Left kidney (tissue), 8 donors: ENCODE measurements around the gene MLLT1. TPM values are rescaled to one million over a fixed set of nuclear protein-coding genes. Genes with fewer than 3 reads are reported as not detected.
A peak's percentile ranks its signal among the peaks of the same experiment; 100 is the strongest.
"Not testable (repeated sequence)": the region's sequence is repeated elsewhere in the genome, so short reads cannot be mapped to it uniquely, and the experiment has no call there.

Source experiments
- DNase-seq: peaks from one replicate; pipeline ENCODE4 v3.0.0-alpha.2; 2013
- long read RNA-seq, 8 donors: transcript quantifications; one replicate each; lab custom pipeline, GENCODE V29; 2026
- polyA plus RNA-seq: library from polyadenylated mRNA; unstranded; fragments of 120-200 nt; gene quantifications from one replicate; pipeline ENCODE4 v1.2.1, GENCODE V29; 2013; ENCODE audit not compliant: insufficient read length

MLLT1 gene
- 67.6 TPM for polyA plus RNA-seq
- long read RNA-seq, donor 1, transcript MLLT1-202 (6 exons, 637 nt), result major isoform, 18 of 76 reads
- long read RNA-seq, donor 1, partial matches to known transcripts, result 58 of 76 reads
- long read RNA-seq, donor 1, other reads (novel, unspliced or antisense), result 0 of 76 reads
- long read RNA-seq, donor 2, transcript MLLT1-202 (6 exons, 637 nt), result major isoform, 12 of 23 reads
- long read RNA-seq, donor 2, partial matches to known transcripts, result 11 of 23 reads
- long read RNA-seq, donor 2, other reads (novel, unspliced or antisense), result 0 of 23 reads
- long read RNA-seq, donor 3, full-length matches to known transcripts, result 8 of 14 reads
- long read RNA-seq, donor 3, partial matches to known transcripts, result 6 of 14 reads
- long read RNA-seq, donor 3, other reads (novel, unspliced or antisense), result 0 of 14 reads
- long read RNA-seq, donor 4, result 0 reads
- long read RNA-seq, donor 5, full-length matches to known transcripts, result 19 of 24 reads
- long read RNA-seq, donor 5, partial matches to known transcripts, result 5 of 24 reads
- long read RNA-seq, donor 5, other reads (novel, unspliced or antisense), result 0 of 24 reads
- long read RNA-seq, donor 6, transcript MLLT1-202 (6 exons, 637 nt), result major isoform, 5 of 17 reads
- long read RNA-seq, donor 6, partial matches to known transcripts, result 12 of 17 reads
- long read RNA-seq, donor 6, other reads (novel, unspliced or antisense), result 0 of 17 reads
- long read RNA-seq, donor 7, full-length matches to known transcripts, result 20 of 53 reads
- long read RNA-seq, donor 7, partial matches to known transcripts, result 33 of 53 reads
- long read RNA-seq, donor 7, other reads (novel, unspliced or antisense), result 0 of 53 reads
- long read RNA-seq, donor 8, partial matches to known transcripts, result 5 of 8 reads
- long read RNA-seq, donor 8, other reads (novel, unspliced or antisense), result 0 of 8 reads

GRCh38 chr19:6279931-6280591 lies at the start of gene MLLT1:
Gene MLLT1, minus strand, starts transcription at chr19:6279975. Its CDS starts 191 bp downstream, at chr19:6279784.
- DNase-seq, result peak; percentile 95

- no peak for DNase-seq
These were observed 47.0 kb upstream of the MLLT1 start for GRCh38 chr19:6326815-6327214.

- no peak for DNase-seq
These were observed 45.8 kb upstream of the MLLT1 start for GRCh38 chr19:6325614-6326013.

- no peak for DNase-seq
These were observed 45.0 kb upstream of the MLLT1 start for GRCh38 chr19:6324757-6325156.

GRCh38 chr19:6322284-6322683 lies 42.5 kb upstream of the MLLT1 start:
- DNase-seq, result no peak

- DNase-seq, result no peak
These were observed 39.6 kb upstream of the MLLT1 start for GRCh38 chr19:6319376-6319775.

- DNase-seq, result no peak
These were observed 39.0 kb upstream of the MLLT1 start for GRCh38 chr19:6318772-6319171.

GRCh38 chr19:6315646-6316045 lies 35.9 kb upstream of the MLLT1 start:
- not testable (repeated sequence) for DNase-seq

GRCh38 chr19:6313398-6313969 lies 33.7 kb upstream of the MLLT1 start:
- no peak for DNase-seq

GRCh38 chr19:6312018-6312417 lies 32.2 kb upstream of the MLLT1 start:
- no peak for DNase-seq

- no peak for DNase-seq
These were observed 18.6 kb upstream of the MLLT1 start for GRCh38 chr19:6298413-6298812.

GRCh38 chr19:6297202-6297601 lies 17.4 kb upstream of the MLLT1 start:
- DNase-seq, result no peak

GRCh38 chr19:6292006-6292405 lies 12.2 kb upstream of the MLLT1 start:
- no peak for DNase-seq

GRCh38 chr19:6288737-6289136 lies 9.0 kb upstream of the MLLT1 start:
- no peak for DNase-seq

GRCh38 chr19:6287269-6287885 lies 7.6 kb upstream of the MLLT1 start:
- no peak for DNase-seq

GRCh38 chr19:6286676-6287075 lies 6.9 kb upstream of the MLLT1 start:
- no peak for DNase-seq

GRCh38 chr19:6282393-6282792 lies 2.6 kb upstream of the MLLT1 start:
- not testable (repeated sequence) for DNase-seq

- no peak for DNase-seq
These were observed 200 bp downstream of the MLLT1 start for GRCh38 chr19:6279620-6279930.

GRCh38 chr19:6278740-6279619 lies 795 bp downstream of the MLLT1 start:
- DNase-seq, result no peak

GRCh38 chr19:6278051-6278450 lies 1.7 kb downstream of the MLLT1 start:
- no peak for DNase-seq

- no peak for DNase-seq
These were observed 3.3 kb downstream of the MLLT1 start for GRCh38 chr19:6276447-6276846.
